KBM-7 (cell line): ENCODE data around the gene ATP8B4.
"Not testable (repeated sequence)": the region's sequence is repeated elsewhere in the genome, so short reads cannot be mapped to it uniquely, and the experiment has no call there.

Experiments used
- DNase-seq: peaks from one replicate; pipeline ENCODE4 v3.0.0-alpha.2; 2015
- in situ Hi-C: fragments of 300-500 bp; cut with MboI; formaldehyde crosslinking; loops from 2 replicates; pipeline ENCODE4 v1.14.3; 2020; ENCODE audit warnings: low sequenced_read_pairs, low pct_unique_long_range_greater_than_20kb, mixed read lengths

The ATP8B4 gene

DNA sequence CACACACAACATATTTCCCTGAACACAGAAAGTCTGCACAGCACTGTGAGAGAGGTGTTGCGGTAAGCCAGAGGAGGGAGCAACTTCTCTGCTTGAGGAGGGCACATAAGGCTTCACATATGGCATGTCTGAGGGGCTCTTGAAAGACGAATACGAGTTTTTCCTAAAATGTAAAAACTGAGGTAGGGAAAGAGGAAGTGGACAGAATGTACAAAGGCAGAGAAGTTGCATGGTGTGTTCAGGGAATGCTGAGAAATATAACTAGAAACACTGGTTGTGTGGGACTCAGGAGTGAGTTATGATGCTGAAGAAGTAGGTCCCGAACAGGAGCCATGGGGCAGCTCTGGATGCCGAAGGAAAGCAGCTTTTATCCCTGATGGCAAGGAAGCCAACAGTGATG lies 22.8 kb upstream of the ATP8B4 start:
- in situ Hi-C loops, result no loop called here
- DNase-seq, result peak; percentile 37

GRCh38 chr15:50140983-50141382 lies 21.9 kb upstream of the ATP8B4 start:
- in situ Hi-C loops, result no loop called here
- peak; percentile 47 for DNase-seq

- DNase-seq, result no peak
- in situ Hi-C loops, result no loop called here
Measured at GRCh38 chr15:50140098-50140497, 21.1 kb upstream of the ATP8B4 start.

DNA sequence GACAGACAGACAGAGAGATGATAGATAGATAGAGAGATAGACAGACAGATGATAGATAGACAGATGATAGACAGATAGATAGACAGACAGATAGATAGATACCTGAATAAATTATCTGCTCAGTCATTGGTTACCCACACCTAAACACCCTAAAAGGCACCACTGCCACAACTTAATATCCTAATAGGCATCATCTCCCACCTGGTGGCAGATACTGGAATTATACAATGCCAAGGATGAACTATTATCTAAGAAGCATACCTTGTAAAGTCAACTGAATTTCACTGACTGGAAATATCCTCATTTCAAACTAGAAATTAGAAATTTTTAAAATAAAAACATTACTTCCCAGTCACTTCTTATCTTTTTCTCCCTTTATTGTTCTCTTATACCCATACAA lies 19.4 kb upstream of the ATP8B4 start:
- peak; percentile 24 for DNase-seq
- in situ Hi-C loops, result no loop called here

- no peak for DNase-seq
- in situ Hi-C loops, result no loop called here
Measured at GRCh38 chr15:50137893-50138292, 18.9 kb upstream of the ATP8B4 start.

GRCh38 chr15:50137330-50137761 lies 18.3 kb upstream of the ATP8B4 start:
- in situ Hi-C loops, result no loop called here
- no peak for DNase-seq

- in situ Hi-C loops, result no loop called here
Measured at GRCh38 chr15:50135031-50135551, 16.1 kb upstream of the ATP8B4 start.

DNA sequence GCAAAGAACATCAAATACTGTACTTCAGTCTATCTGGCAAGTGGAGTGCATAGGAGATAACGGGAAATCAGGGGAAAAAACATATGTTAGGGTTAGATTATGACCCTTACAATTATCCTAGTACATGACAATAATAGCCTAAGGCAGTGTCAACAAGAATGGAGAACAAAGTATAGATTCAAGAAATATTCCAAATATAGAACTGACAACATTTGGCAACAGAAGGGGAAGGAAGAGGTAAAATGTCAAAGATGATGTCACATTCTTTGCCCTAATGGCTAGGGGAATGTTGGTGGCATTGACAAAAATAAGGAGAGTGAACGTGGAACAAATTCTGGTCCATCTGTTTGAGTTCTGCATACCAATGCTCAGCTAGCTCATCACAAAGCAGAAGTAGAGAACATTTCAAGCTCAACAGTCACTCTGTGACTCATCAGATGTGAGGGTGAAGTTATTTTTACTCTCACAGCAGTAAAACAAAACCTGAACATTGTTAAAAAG lies 15.5 kb upstream of the ATP8B4 start:
- in situ Hi-C loops, result no loop called here
- DNase-seq, result peak; percentile 98

More at GRCh38 chr15:50135031-50135551, 16.1 kb upstream of the ATP8B4 start:
- peak; percentile 74 for DNase-seq

DNA sequence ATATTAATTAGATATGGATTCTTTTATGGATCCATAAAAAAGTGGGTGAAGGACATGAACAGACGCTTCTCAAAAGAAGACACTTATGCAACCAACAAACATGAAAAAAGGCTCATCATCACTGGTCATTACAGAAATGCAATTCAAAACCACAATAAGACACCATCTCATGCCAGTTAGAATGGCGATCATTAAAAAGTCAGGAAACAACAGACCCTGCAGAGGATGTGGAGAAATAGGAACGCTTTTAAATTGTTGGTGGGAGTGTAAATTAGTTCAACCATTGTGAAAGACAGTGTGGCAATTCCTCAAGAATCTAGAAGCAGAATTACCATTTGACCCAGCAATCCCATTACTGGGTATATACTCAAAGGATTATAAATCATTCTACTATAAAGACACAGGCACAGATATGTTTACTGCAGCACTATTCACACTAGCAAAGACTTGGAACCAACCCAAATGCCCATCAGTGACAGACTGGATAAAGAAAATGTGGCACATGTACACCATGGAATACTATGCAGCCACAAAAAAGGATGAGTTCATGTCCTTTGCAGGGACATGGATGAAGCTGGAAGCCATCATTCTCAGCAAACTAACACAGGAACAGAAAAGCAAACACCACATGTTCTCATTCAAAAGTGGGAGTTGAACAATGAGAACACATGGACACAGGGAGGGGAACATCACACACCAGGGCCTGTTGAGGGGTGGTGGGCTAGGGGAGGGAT lies 13.4 kb upstream of the ATP8B4 start:
- DNase-seq, in situ Hi-C loops: not testable (repeated sequence)

GRCh38 chr15:50131617-50132016 lies 12.6 kb upstream of the ATP8B4 start:
- in situ Hi-C loops, result no loop called here
- DNase-seq, result no peak

DNA sequence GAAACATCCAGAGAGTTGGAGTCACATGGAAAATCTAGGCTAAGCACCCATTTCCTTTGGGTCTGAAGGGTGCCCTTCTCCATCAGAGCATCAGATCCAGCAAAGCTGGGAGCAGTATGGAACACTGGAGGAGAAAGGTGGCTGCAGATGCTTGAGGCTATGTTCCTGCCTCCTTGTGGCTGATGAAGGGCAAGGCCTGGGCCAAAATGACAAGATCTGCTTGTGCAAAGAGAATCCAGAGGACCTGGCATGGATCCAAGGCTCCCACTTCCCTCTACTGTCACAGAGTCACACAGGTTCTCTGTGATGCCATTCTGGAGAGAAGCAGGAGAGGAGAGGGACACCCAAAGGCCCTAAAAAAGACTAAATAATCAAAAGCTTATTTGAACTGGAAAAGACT lies 9.2 kb upstream of the ATP8B4 start:
- peak; percentile 89 for DNase-seq
- in situ Hi-C loops, result no loop called here

DNA sequence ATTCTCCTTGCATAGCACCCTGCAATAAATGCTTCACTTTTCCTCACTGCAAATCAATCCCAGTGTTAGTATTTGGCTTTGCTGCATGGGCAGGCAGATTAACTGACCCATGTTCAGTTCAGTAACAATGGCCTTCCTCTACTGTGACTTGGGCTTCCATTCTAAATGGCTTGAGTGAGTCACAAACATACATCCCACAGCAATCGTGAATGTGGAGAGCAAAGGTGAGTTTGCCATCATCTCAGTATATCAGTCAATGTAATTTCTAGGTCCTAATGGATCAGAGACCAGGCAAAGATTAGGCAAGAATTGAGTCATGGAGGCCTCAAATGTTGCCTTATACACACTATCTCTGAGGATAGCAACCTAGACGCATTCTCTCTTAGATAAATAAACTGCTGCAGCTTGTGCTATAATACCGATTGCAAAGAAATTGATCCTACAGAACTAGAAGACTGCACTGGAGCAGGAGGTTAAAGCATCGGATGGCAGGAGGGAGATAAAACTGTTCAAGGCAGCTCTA lies 8.3 kb upstream of the ATP8B4 start:
- in situ Hi-C loops, result no loop called here
- no peak for DNase-seq

- in situ Hi-C loops, result no loop called here
- DNase-seq, result no peak
Measured at GRCh38 chr15:50126072-50126471, 7.0 kb upstream of the ATP8B4 start.

DNA sequence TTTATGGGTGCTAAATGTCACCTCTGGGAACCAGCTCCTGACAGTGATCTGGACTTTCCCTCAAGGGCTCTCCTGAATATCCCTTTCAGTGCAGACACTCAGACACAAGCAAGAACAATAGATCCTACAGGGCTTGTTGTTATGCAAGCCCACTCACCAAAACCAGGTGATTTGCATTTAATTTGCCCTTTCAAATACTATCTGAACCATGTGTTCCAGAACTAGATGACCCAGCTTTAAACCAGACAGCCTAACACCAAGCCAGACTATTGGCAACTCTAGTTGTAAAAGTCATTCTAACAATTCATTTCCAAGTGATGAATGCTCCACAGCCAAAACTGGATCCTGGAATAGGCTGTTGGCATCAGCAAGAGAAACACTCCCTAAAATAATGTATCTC lies 5.6 kb upstream of the ATP8B4 start:
- no peak for DNase-seq
- in situ Hi-C loops, result no loop called here

- DNase-seq, result no peak
- in situ Hi-C loops, result no loop called here
Measured at GRCh38 chr15:50123861-50124557, 5.0 kb upstream of the ATP8B4 start.

GRCh38 chr15:50120729-50121128 lies 1.7 kb upstream of the ATP8B4 start:
- in situ Hi-C loops, result no loop called here

DNA sequence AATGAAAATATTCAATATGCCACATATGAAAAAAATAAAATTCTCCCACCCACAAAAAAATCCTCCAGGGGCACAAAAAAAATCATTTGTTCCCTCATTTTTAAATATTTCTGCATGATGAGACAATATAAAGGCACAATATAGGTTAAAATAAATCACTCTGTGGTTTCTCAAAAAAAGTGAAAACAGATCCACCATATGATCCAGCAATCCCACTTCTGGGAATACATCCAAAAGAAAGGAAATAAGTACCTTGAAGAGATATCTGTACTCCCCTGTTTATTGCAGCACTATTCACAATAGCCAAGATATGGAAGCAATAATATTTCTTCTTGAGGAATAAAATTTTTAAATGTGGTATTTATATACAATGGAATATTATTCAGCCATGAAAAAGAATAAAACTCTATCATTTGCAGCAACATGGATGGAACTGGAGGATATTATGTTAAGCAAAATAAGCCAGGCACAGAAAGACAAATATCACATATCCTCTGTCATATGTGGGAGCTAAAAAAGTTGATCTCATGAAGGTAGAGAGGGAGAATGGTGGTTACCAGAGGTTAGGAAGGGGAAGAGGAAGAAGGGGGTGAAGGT lies 1.5 kb downstream of the ATP8B4 start:
- peak; percentile 51 for DNase-seq
- in situ Hi-C loops, result no loop called here

More at GRCh38 chr15:50120729-50121128, 1.7 kb upstream of the ATP8B4 start:
- no peak for DNase-seq

DNA sequence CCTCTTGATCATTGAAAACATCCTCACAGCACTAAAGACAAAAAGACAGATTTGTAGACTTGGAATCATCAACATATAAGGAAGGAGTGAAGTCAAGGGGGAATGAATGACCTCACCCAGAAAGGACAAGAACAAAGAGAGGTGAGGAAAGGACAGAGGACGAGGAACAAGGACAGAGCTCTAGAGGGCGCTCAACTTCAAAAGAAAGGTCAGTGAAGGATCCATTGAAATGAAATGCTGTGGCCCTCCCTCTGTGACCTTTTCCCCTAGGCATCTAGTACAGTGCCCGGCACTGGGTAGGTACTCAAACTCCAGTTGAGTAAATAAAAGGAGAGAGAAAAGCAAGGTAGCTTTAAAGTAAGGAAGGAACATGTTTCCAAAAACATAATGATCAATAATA lies 2.6 kb downstream of the ATP8B4 start:
- peak; percentile 90 for DNase-seq
- in situ Hi-C loops, result no loop called here

DNA sequence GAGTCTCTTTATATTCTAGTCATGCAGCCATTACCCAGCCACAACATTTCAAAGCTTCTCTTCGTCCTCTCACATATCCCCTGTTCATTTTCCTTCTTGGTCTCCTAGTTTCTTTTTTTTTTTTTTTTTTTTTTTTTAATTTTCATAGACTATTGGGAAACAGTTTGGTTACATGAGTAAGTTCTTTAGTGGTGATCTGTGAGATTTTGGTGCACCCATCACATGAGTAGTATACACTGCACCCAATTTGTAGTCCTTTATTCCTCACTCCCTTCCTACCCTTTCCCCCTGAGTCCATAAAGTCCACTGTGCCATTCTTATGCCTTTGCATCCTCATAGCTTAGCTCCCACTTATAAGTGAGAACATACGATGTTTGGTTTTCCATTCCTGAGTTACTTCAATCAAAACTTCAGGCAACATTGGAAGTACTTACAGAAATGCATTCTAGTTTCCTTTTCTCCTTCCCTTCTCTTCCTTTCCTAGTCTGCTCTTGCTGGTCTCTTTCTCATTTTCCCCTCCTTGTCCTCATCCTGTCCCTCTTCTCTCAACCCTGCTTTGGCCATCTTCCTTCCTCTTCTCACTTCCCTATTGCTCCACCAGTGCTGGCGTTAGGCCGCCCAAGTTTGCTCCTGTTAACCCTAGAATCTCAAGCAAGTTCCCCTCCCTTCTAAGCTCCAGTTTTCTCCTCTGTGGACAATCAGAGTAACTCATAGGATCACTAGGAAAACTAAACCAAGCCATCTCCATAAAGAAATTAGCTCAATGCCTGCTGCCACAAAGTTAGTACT lies 4.8 kb downstream of the ATP8B4 start:
- in situ Hi-C loops, result no loop called here
- DNase-seq, result peak; percentile 85
